Stomach (tissue), 4 donors: Measurements from ENCODE around the gene STARD5.

ENCODE experiments used
- EP300 ChIP-seq: sonication (generic); formaldehyde crosslinking; IDR thresholded peaks from one replicate; pipeline ENCODE4 v1.6.1; 2017; ENCODE audit warnings: antibody characterized with exemption
- POLR2A ChIP-seq, 4 donors: fragments of 450-650 bp; IDR thresholded peaks; one replicate each; pipeline ENCODE4 v1.6.1; 2016; ENCODE audit warnings: antibody characterized with exemption in 4 of 4, control low read depth in 2 of 4, mild to moderate bottlenecking in 1 of 4, moderate library complexity in 1 of 4
- TF ChIP-seq, protein P1 (sequence below), 7 experiments: fragments of 450-650 bp in 4 of 7; fragments of 200-600 bp in 3 of 7; sonication (generic) in 3 of 7; IDR thresholded peaks; one replicate each; pipeline ENCODE4 v1.5.1; 2016 to 2019; ENCODE audit warnings: antibody characterized with exemption in 7 of 7, control low read depth in 2 of 7, mild to moderate bottlenecking in 1 of 7

DNA sequence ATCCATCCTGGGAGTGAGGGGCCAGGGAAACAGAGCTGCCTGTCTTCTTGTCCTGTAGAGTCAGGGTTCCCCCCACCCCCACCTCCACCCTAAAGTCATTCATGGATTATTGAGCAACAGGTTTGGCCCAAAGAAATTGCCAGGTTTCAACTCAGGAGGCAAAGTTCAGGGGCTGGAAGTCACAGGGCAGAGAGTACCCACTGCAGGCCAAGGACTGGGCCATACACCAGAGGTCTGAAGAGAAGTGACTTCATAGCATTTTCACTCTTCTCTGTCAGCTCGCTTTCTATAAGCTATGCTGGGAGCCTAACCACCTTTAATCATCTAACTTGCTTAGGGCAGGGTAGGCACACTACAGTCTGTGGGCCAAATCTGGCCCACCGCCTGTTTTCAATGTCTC lies 50.1 kb downstream of the STARD5 start:
- TF ChIP-seq EP300 (no peak), POLR2A (IDR thresholded peaks at IDR 0.05) (no peak)
- TF ChIP-seq, protein P1, sequence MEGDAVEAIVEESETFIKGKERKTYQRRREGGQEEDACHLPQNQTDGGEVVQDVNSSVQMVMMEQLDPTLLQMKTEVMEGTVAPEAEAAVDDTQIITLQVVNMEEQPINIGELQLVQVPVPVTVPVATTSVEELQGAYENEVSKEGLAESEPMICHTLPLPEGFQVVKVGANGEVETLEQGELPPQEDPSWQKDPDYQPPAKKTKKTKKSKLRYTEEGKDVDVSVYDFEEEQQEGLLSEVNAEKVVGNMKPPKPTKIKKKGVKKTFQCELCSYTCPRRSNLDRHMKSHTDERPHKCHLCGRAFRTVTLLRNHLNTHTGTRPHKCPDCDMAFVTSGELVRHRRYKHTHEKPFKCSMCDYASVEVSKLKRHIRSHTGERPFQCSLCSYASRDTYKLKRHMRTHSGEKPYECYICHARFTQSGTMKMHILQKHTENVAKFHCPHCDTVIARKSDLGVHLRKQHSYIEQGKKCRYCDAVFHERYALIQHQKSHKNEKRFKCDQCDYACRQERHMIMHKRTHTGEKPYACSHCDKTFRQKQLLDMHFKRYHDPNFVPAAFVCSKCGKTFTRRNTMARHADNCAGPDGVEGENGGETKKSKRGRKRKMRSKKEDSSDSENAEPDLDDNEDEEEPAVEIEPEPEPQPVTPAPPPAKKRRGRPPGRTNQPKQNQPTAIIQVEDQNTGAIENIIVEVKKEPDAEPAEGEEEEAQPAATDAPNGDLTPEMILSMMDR (IDR thresholded peaks at IDR 0.05), result no peak
